GM12875 (cell line): ENCODE data around the gene HPCA.

Experiments used
- H3K4me3 ChIP-seq: one replicate; pipeline ENCODE4 v1.5.1; 2011; ENCODE audit warnings: low read depth, low read length, control low read depth
- CTCF ChIP-seq: IDR thresholded peaks from 2 replicates; pipeline ENCODE4 v1.5.1; 2011; ENCODE audit warnings: low read depth, mild to moderate bottlenecking, control low read depth, inconsistent platforms, low read length, moderate library complexity, borderline replicate concordance; ENCODE audit not compliant: insufficient read depth

HPCA gene

GRCh38 chr1:32927441-32927840 lies 41.1 kb downstream of the HPCA start:
- no peak overlapping the region for H3K4me3 ChIP-seq
- TF ChIP-seq CTCF, result no peak

DNA sequence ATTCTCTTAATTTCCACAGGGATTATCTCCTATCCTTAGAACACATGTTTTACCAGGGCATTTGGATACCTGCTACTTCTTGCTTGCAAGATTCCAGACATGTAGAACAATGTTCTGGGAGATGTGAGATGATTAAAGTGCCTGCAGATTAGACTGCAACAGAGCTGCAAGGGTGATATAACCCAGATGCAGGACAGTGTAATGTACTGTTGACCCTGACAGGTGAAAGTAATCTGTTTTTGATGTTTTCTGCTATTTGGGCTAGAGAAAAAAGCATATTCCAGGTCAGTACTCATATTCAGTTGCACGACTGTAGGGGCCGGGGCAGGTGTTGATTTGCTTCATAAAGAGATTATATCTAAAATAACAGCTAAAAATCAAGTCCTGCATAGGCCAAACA lies 42.0 kb downstream of the HPCA start:
- H3K4me3 ChIP-seq, result no peak overlapping the region
- TF ChIP-seq CTCF, result no peak

GRCh38 chr1:32928715-32929114 lies 42.4 kb downstream of the HPCA start:
- no peak overlapping the region for H3K4me3 ChIP-seq

GRCh38 chr1:32929366-32929765 lies 43.1 kb downstream of the HPCA start:
- H3K4me3 ChIP-seq, result no peak overlapping the region
- TF ChIP-seq CTCF, result no peak

More at GRCh38 chr1:32928715-32929114, 42.4 kb downstream of the HPCA start:
- no peak for TF ChIP-seq CTCF

GRCh38 chr1:32931760-32932159 lies 45.5 kb downstream of the HPCA start:
- no peak overlapping the region for H3K4me3 ChIP-seq
- no peak for TF ChIP-seq CTCF

DNA sequence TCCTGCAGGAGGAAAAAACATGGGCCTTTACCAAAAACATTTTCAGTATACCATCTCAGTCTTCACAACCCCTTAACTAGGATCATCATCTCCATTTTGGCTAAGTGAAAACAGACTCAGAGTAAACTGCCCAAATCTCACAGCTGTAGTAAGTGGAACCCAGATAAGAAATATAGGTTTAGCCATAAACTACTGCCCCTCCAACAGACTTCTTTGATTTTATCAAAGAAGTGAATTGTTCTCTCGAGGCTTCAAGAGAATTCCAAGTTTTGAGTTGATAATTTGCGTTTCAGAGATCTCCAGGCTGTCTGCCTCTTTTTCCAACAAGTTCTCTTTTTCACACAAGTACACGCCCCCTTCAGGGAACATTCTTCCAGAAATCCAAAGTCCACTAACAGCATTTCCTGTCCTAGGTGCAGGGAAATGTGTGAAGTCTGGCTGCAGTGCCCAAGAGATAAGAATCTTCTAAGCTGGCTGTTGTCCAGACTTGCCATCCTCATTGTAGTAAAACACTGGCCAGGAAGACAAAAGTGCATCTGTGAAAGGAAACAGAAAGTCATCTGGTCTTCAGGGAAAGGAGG lies 47.5 kb downstream of the HPCA start:
- H3K4me3 ChIP-seq, result no peak overlapping the region
- no peak for TF ChIP-seq CTCF

DNA sequence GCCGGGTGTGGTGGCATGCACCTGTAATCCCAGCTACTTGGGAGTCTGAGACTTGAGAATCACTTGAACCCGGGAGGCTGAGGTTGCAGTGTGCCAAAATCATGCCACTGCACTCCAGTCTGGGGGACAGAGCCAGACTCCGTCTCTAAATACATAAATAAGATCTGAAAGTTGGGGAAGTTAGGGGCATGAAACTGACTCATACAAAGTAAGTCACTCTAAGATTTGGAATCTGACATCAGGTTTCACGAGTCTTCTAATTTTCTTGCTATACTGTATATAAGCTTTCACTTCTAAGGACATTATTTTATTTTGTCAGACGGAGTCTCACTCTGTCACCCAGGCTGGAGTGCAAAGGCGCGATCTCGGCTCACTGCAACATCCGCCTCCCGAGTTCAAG lies 48.2 kb downstream of the HPCA start:
- no peak overlapping the region for H3K4me3 ChIP-seq
- TF ChIP-seq CTCF, result no peak
